Lower leg skin (tissue), 3 donors: Measurements from ENCODE around the gene PPCDC.

Source experiments
- POLR2A ChIP-seq, 2 donors: fragments of 450-650 bp; IDR thresholded peaks; one replicate each; pipeline ENCODE4 v1.6.1; 2016 to 2017; ENCODE audit warnings: antibody characterized with exemption in 2 of 2, mild to moderate bottlenecking in 1 of 2, moderate library complexity in 1 of 2
- TF ChIP-seq, protein P1 (sequence below), 3 donors: fragments of 450-650 bp; IDR thresholded peaks; one replicate each; pipeline ENCODE4 v1.5.1; 2016; ENCODE audit warnings: antibody characterized with exemption in 3 of 3, mild to moderate bottlenecking in 3 of 3, moderate library complexity in 2 of 3

GRCh38 chr15:75045332-75046015, 22.1 kb downstream of the PPCDC start:
- TF ChIP-seq, protein P1, sequence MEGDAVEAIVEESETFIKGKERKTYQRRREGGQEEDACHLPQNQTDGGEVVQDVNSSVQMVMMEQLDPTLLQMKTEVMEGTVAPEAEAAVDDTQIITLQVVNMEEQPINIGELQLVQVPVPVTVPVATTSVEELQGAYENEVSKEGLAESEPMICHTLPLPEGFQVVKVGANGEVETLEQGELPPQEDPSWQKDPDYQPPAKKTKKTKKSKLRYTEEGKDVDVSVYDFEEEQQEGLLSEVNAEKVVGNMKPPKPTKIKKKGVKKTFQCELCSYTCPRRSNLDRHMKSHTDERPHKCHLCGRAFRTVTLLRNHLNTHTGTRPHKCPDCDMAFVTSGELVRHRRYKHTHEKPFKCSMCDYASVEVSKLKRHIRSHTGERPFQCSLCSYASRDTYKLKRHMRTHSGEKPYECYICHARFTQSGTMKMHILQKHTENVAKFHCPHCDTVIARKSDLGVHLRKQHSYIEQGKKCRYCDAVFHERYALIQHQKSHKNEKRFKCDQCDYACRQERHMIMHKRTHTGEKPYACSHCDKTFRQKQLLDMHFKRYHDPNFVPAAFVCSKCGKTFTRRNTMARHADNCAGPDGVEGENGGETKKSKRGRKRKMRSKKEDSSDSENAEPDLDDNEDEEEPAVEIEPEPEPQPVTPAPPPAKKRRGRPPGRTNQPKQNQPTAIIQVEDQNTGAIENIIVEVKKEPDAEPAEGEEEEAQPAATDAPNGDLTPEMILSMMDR (IDR thresholded peaks at IDR 0.05), result no peak
- TF ChIP-seq POLR2A (IDR thresholded peaks at IDR 0.05), result no peak
